Choroid plexus epithelial cell (primary cell): Measurements from ENCODE around the gene PFKFB1.

Source experiments
- DNase-seq: peaks from one replicate; pipeline ENCODE4 v3.0.0-alpha.2; 2010; ENCODE audit warnings: low read depth
- H3K4me3 ChIP-seq: 2 replicates; pipeline ENCODE4 v1.5.1; 2011; ENCODE audit warnings: low read depth, mild to moderate bottlenecking, control low read depth, low read length, moderate library complexity
- TF ChIP-seq, protein P1 (sequence below): conservative IDR thresholded peaks from 2 replicates; pipeline ENCODE4 v1.5.1; 2011; ENCODE audit warnings: low read depth, mild to moderate bottlenecking, control low read depth, inconsistent platforms, low read length, moderate library complexity

The PFKFB1 gene

GRCh38 chrX:54885740-54886139 lies 108.2 kb downstream of the PFKFB1 start:
- DNase-seq = no peak
- TF ChIP-seq, protein P1, sequence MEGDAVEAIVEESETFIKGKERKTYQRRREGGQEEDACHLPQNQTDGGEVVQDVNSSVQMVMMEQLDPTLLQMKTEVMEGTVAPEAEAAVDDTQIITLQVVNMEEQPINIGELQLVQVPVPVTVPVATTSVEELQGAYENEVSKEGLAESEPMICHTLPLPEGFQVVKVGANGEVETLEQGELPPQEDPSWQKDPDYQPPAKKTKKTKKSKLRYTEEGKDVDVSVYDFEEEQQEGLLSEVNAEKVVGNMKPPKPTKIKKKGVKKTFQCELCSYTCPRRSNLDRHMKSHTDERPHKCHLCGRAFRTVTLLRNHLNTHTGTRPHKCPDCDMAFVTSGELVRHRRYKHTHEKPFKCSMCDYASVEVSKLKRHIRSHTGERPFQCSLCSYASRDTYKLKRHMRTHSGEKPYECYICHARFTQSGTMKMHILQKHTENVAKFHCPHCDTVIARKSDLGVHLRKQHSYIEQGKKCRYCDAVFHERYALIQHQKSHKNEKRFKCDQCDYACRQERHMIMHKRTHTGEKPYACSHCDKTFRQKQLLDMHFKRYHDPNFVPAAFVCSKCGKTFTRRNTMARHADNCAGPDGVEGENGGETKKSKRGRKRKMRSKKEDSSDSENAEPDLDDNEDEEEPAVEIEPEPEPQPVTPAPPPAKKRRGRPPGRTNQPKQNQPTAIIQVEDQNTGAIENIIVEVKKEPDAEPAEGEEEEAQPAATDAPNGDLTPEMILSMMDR = no peak
- no peak overlapping the region for H3K4me3 ChIP-seq
